Measurements from ENCODE around the gene NBPF11. TPM values are rescaled to one million over a fixed set of nuclear protein-coding genes. Genes with fewer than 3 reads are reported as not detected.
A peak's percentile ranks its signal among the peaks of the same experiment; 100 is the strongest.
"Not testable (repeated sequence)": the region's sequence is repeated elsewhere in the genome, so short reads cannot be mapped to it uniquely, and the experiment has no call there.

NBPF11 gene
- total RNA-seq, 2 donors from 2014 or later, result 21.1 to 24.7 TPM

- H3K27me3 Mint-ChIP-seq (ENCODE audit: insufficient read depth); H3K27ac ChIP-seq (ENCODE audit: low read depth, low read length); H3K27me3 ChIP-seq (ENCODE audit: control insufficient read depth, insufficient read depth, low read length, poor library complexity, severe bottlenecking); H3K9me3 Mint-ChIP-seq; H3K27ac Mint-ChIP-seq; H3K9ac ChIP-seq (ENCODE audit: extremely low read depth, low read length, poor library complexity, severe bottlenecking); H3K4me3 Mint-ChIP-seq; H3K4me1 ChIP-seq (ENCODE audit: control insufficient read depth, insufficient read depth, low read length); DNase-seq; H3K4me3 ChIP-seq (ENCODE audit: low read length); H3K36me3 Mint-ChIP-seq (ENCODE audit: low read depth); H3K9me3 ChIP-seq (ENCODE audit: control insufficient read depth, low read length); H3K4me1 Mint-ChIP-seq; H3K36me3 ChIP-seq (ENCODE audit: control insufficient read depth, insufficient read depth, low read length): not testable (repeated sequence)
- TF ChIP-seq CTCF (conservative IDR thresholded peaks at IDR 0.05), result peak; percentile 65
- WGBS, 2 experiments (ENCODE audit: insufficient coverage in 1 of 2, insufficient read length in 1 of 2), result no CpG with 5 or more reads among the region's 1 CpG
These were observed 65.9 kb downstream of the NBPF11 start for GRCh38 chr1:148086196-148086595.

GRCh38 chr1:148081205-148081604 lies 70.9 kb downstream of the NBPF11 start:
- H3K4me1 ChIP-seq (ENCODE audit: control insufficient read depth, insufficient read depth, low read length); H3K4me3 Mint-ChIP-seq: not testable (repeated sequence)

GRCh38 chr1:148078632-148079519 lies 73.2 kb downstream of the NBPF11 start:
- not testable (repeated sequence) for H3K9me3 Mint-ChIP-seq; H3K4me1 ChIP-seq (ENCODE audit: control insufficient read depth, insufficient read depth, low read length); H3K27me3 ChIP-seq (ENCODE audit: control insufficient read depth, insufficient read depth, low read length, poor library complexity, severe bottlenecking); DNase-seq; H3K9ac ChIP-seq (ENCODE audit: extremely low read depth, low read length, poor library complexity, severe bottlenecking); H3K4me1 Mint-ChIP-seq; H3K4me3 Mint-ChIP-seq; H3K27me3 Mint-ChIP-seq (ENCODE audit: insufficient read depth); H3K9me3 ChIP-seq (ENCODE audit: control insufficient read depth, low read length); H3K27ac ChIP-seq (ENCODE audit: low read depth, low read length); H3K4me3 ChIP-seq (ENCODE audit: low read length); H3K27ac Mint-ChIP-seq; H3K36me3 Mint-ChIP-seq (ENCODE audit: low read depth); H3K36me3 ChIP-seq (ENCODE audit: control insufficient read depth, insufficient read depth, low read length)
- no CpG with 5 or more reads among the region's 54 CpGs for WGBS, 2 experiments (ENCODE audit: insufficient coverage in 1 of 2, insufficient read length in 1 of 2)

More at GRCh38 chr1:148081205-148081604, 70.9 kb downstream of the NBPF11 start:
- H3K9me3 Mint-ChIP-seq; H3K36me3 Mint-ChIP-seq (ENCODE audit: low read depth); H3K9ac ChIP-seq (ENCODE audit: extremely low read depth, low read length, poor library complexity, severe bottlenecking); H3K9me3 ChIP-seq (ENCODE audit: control insufficient read depth, low read length); DNase-seq; H3K27me3 ChIP-seq (ENCODE audit: control insufficient read depth, insufficient read depth, low read length, poor library complexity, severe bottlenecking); H3K4me3 ChIP-seq (ENCODE audit: low read length); H3K27ac ChIP-seq (ENCODE audit: low read depth, low read length); H3K36me3 ChIP-seq (ENCODE audit: control insufficient read depth, insufficient read depth, low read length); H3K27ac Mint-ChIP-seq; H3K27me3 Mint-ChIP-seq (ENCODE audit: insufficient read depth); H3K4me1 Mint-ChIP-seq: not testable (repeated sequence)
- WGBS, 2 experiments (ENCODE audit: insufficient coverage in 1 of 2, insufficient read length in 1 of 2), result no CpG with 5 or more reads among the region's 1 CpG

- H3K9me3 ChIP-seq (ENCODE audit: control insufficient read depth, low read length); H3K4me1 ChIP-seq (ENCODE audit: control insufficient read depth, insufficient read depth, low read length); H3K27me3 ChIP-seq (ENCODE audit: control insufficient read depth, insufficient read depth, low read length, poor library complexity, severe bottlenecking); H3K27me3 Mint-ChIP-seq (ENCODE audit: insufficient read depth); DNase-seq; H3K4me3 ChIP-seq (ENCODE audit: low read length); H3K4me3 Mint-ChIP-seq; H3K9me3 Mint-ChIP-seq; H3K27ac Mint-ChIP-seq; H3K36me3 ChIP-seq (ENCODE audit: control insufficient read depth, insufficient read depth, low read length); H3K9ac ChIP-seq (ENCODE audit: extremely low read depth, low read length, poor library complexity, severe bottlenecking); H3K4me1 Mint-ChIP-seq; H3K36me3 Mint-ChIP-seq (ENCODE audit: low read depth); H3K27ac ChIP-seq (ENCODE audit: low read depth, low read length): not testable (repeated sequence)
- WGBS, 2 experiments (ENCODE audit: insufficient coverage in 1 of 2, insufficient read length in 1 of 2), result no CpG with 5 or more reads among the region's 13 CpGs
These were observed 74.0 kb downstream of the NBPF11 start for GRCh38 chr1:148078090-148078489.

GRCh38 chr1:148077458-148077857 lies 74.6 kb downstream of the NBPF11 start:
- H3K9me3 Mint-ChIP-seq; H3K27me3 Mint-ChIP-seq (ENCODE audit: insufficient read depth); H3K4me3 Mint-ChIP-seq; H3K27me3 ChIP-seq (ENCODE audit: control insufficient read depth, insufficient read depth, low read length, poor library complexity, severe bottlenecking); H3K27ac Mint-ChIP-seq; H3K4me1 Mint-ChIP-seq; H3K36me3 Mint-ChIP-seq (ENCODE audit: low read depth); H3K4me1 ChIP-seq (ENCODE audit: control insufficient read depth, insufficient read depth, low read length); H3K36me3 ChIP-seq (ENCODE audit: control insufficient read depth, insufficient read depth, low read length); H3K9me3 ChIP-seq (ENCODE audit: control insufficient read depth, low read length); H3K4me3 ChIP-seq (ENCODE audit: low read length); DNase-seq; H3K9ac ChIP-seq (ENCODE audit: extremely low read depth, low read length, poor library complexity, severe bottlenecking); H3K27ac ChIP-seq (ENCODE audit: low read depth, low read length): not testable (repeated sequence)
- no CpG with 5 or more reads among the region's 3 CpGs for WGBS, 2 experiments (ENCODE audit: insufficient coverage in 1 of 2, insufficient read length in 1 of 2)

GRCh38 chr1:148073392-148073791 lies 78.7 kb downstream of the NBPF11 start:
- not testable (repeated sequence) for H3K27ac Mint-ChIP-seq

More at GRCh38 chr1:148073392-148073791, 78.7 kb downstream of the NBPF11 start:
- not testable (repeated sequence) for H3K9me3 Mint-ChIP-seq; H3K27me3 ChIP-seq (ENCODE audit: control insufficient read depth, insufficient read depth, low read length, poor library complexity, severe bottlenecking); H3K9me3 ChIP-seq (ENCODE audit: control insufficient read depth, low read length); H3K27ac ChIP-seq (ENCODE audit: low read depth, low read length); H3K4me1 ChIP-seq (ENCODE audit: control insufficient read depth, insufficient read depth, low read length); H3K9ac ChIP-seq (ENCODE audit: extremely low read depth, low read length, poor library complexity, severe bottlenecking); H3K4me3 Mint-ChIP-seq; H3K4me1 Mint-ChIP-seq; H3K4me3 ChIP-seq (ENCODE audit: low read length); DNase-seq; H3K36me3 Mint-ChIP-seq (ENCODE audit: low read depth); H3K27me3 Mint-ChIP-seq (ENCODE audit: insufficient read depth); H3K36me3 ChIP-seq (ENCODE audit: control insufficient read depth, insufficient read depth, low read length)
- WGBS, 2 experiments (ENCODE audit: insufficient coverage in 1 of 2, insufficient read length in 1 of 2), result no CpG with 5 or more reads among the region's 5 CpGs

All from endodermal cell (in vitro differentiated cells).